Stimulated activated CD8-positive, alpha-beta memory T cell treated with anti-CD3 and anti-CD28 coated beads, Interleukin-4, amount 100 ng/mL, for 1 hour (primary cell): Measurements from ENCODE around the gene XDH.

ENCODE experiments used
- DNase-seq, 2 donors: peaks; one replicate each; pipeline ENCODE4 v3.0.0-alpha.2; 2020; ENCODE audit warnings: low read depth in 2 of 2, low spot score in 1 of 2

The XDH gene

GRCh38 chr2:31404302-31404701 lies 10.2 kb downstream of the XDH start:
- DNase-seq, result no peak

GRCh38 chr2:31402388-31402787 lies 12.2 kb downstream of the XDH start:
- DNase-seq, result no peak

GRCh38 chr2:31401580-31401979 lies 13.0 kb downstream of the XDH start:
- DNase-seq, result no peak

- no peak for DNase-seq
Measured at GRCh38 chr2:31398881-31399280, 15.7 kb downstream of the XDH start.

- no peak for DNase-seq
Measured at GRCh38 chr2:31397094-31397493, 17.4 kb downstream of the XDH start.

- DNase-seq, result no peak
Measured at GRCh38 chr2:31390324-31390723, 24.2 kb downstream of the XDH start.

GRCh38 chr2:31388736-31389135 lies 25.8 kb downstream of the XDH start:
- no peak for DNase-seq

GRCh38 chr2:31387850-31388249 lies 26.7 kb downstream of the XDH start:
- no peak for DNase-seq

GRCh38 chr2:31386648-31387047 lies 27.9 kb downstream of the XDH start:
- no peak for DNase-seq

- no peak for DNase-seq
Measured at GRCh38 chr2:31386172-31386571, 28.4 kb downstream of the XDH start.

- no peak for DNase-seq
Measured at GRCh38 chr2:31384771-31385276, 29.7 kb downstream of the XDH start.

GRCh38 chr2:31384351-31384750 lies 30.2 kb downstream of the XDH start:
- DNase-seq, result no peak

GRCh38 chr2:31383471-31384153 lies 30.9 kb downstream of the XDH start:
- no peak for DNase-seq

GRCh38 chr2:31382452-31383120 lies 32.0 kb downstream of the XDH start:
- DNase-seq, result no peak

GRCh38 chr2:31381601-31382000 lies 32.9 kb downstream of the XDH start:
- DNase-seq, result no peak

GRCh38 chr2:31380243-31380642 lies 34.3 kb downstream of the XDH start:
- DNase-seq, result no peak

- no peak for DNase-seq
Measured at GRCh38 chr2:31379747-31380146, 34.8 kb downstream of the XDH start.

GRCh38 chr2:31378791-31379501 lies 35.6 kb downstream of the XDH start:
- no peak for DNase-seq

GRCh38 chr2:31378389-31378788 lies 36.2 kb downstream of the XDH start:
- DNase-seq, result no peak

- no peak for DNase-seq
Measured at GRCh38 chr2:31373127-31373526, 41.4 kb downstream of the XDH start.

GRCh38 chr2:31372097-31372496 lies 42.4 kb downstream of the XDH start:
- DNase-seq, result no peak

GRCh38 chr2:31371691-31372090 lies 42.9 kb downstream of the XDH start:
- DNase-seq, result no peak
